Measurements from ENCODE around the gene DNASE2.
"Not testable (repeated sequence)": the region's sequence is repeated elsewhere in the genome, so short reads cannot be mapped to it uniquely, and the experiment has no call there.

DNASE2 gene

GRCh38 chr19:12881172-12881808 lies at the start of gene DNASE2:
TSS of gene DNASE2 (minus strand) at chr19:12881449. CDS start at chr19:12881375, 74 bp downstream.
- peak; percentile 95 for DNase-seq

- no peak for DNase-seq
These were observed 48.9 kb upstream of the DNASE2 start for GRCh38 chr19:12930002-12930645.

- DNase-seq = no peak
These were observed 43.5 kb upstream of the DNASE2 start for GRCh38 chr19:12924621-12925310.

GRCh38 chr19:12922959-12923358 lies 41.7 kb upstream of the DNASE2 start:
- DNase-seq = no peak

GRCh38 chr19:12921047-12921446 lies 39.8 kb upstream of the DNASE2 start:
- DNase-seq = no peak

GRCh38 chr19:12918253-12918652 lies 37.0 kb upstream of the DNASE2 start:
- DNase-seq = no peak

- DNase-seq = not testable (repeated sequence)
These were observed 34.6 kb upstream of the DNASE2 start for GRCh38 chr19:12915860-12916259.

- peak; percentile 56 for DNase-seq
These were observed 32.8 kb upstream of the DNASE2 start for GRCh38 chr19:12913851-12914690.

- no peak for DNase-seq
These were observed 31.8 kb upstream of the DNASE2 start for GRCh38 chr19:12913011-12913561.

- no peak for DNase-seq
These were observed 31.3 kb upstream of the DNASE2 start for GRCh38 chr19:12912571-12912970.

- no peak for DNase-seq
These were observed 25.9 kb upstream of the DNASE2 start for GRCh38 chr19:12907166-12907565.

- no peak for DNase-seq
These were observed 18.8 kb upstream of the DNASE2 start for GRCh38 chr19:12899891-12900518.

GRCh38 chr19:12896460-12896859 lies 15.2 kb upstream of the DNASE2 start:
- DNase-seq = no peak

- DNase-seq = no peak
These were observed 12.3 kb upstream of the DNASE2 start for GRCh38 chr19:12893582-12893981.

- no peak for DNase-seq
These were observed 10.3 kb upstream of the DNASE2 start for GRCh38 chr19:12891553-12892021.

GRCh38 chr19:12890787-12891552 lies 9.7 kb upstream of the DNASE2 start, which contains the start of gene GCDH:
TSS of gene GCDH (plus strand) at chr19:12891160. CDS start at chr19:12891305, 145 bp downstream.
- peak; percentile 99 for DNase-seq

GRCh38 chr19:12890299-12890786 lies 9.1 kb upstream of the DNASE2 start:
- not testable (repeated sequence) for DNase-seq

GRCh38 chr19:12888006-12888603 lies 6.9 kb upstream of the DNASE2 start:
- no peak for DNase-seq

- no peak for DNase-seq
These were observed 5.9 kb upstream of the DNASE2 start, which contains the start of gene KLF1 for GRCh38 chr19:12886969-12887747. TSS of gene KLF1 (minus strand) at chr19:12887201. CDS start at chr19:12887140, 61 bp downstream.

- DNase-seq = no peak
These were observed 5.4 kb upstream of the DNASE2 start for GRCh38 chr19:12886651-12886968.
